Gastrocnemius medialis (tissue), 4 donors: Measurements from ENCODE around the gene DCN. TPM values are rescaled to one million over a fixed set of nuclear protein-coding genes. Genes with fewer than 3 reads are reported as not detected.

Source experiments
- ATAC-seq, 2 donors: fragments of 150-250 bp; one replicate each; pipeline ENCODE4 v1.9.1; 2016
- DNase-seq, 2 donors: peaks; one replicate each; pipeline ENCODE4 v3.0.0-alpha.2; 2019
- H3K27ac ChIP-seq, 4 donors: fragments of 200-600 bp; sonication (generic); 1 replicate in 1 of 4; 2 replicates in 3 of 4; pipeline ENCODE4 v1.5.1; 2016 to 2018; ENCODE audit warnings: mild to moderate bottlenecking in 2 of 4, moderate library complexity in 1 of 4
- H3K27me3 ChIP-seq, 3 donors: fragments of 200-600 bp; sonication (generic) in 2 of 3; 1 replicate in 1 of 3; 2 replicates in 2 of 3; pipeline versions ENCODE4 v1.5.1 to v1.6.0; 2016 to 2019; ENCODE audit warnings: mild to moderate bottlenecking in 1 of 3, moderate library complexity in 1 of 3
- H3K36me3 ChIP-seq, 2 donors: fragments of 200-600 bp; sonication (generic) in 1 of 2; one replicate each; pipeline ENCODE4 v1.5.1; 2017 to 2018
- H3K4me1 ChIP-seq, 2 donors: fragments of 200-600 bp; sonication (generic) in 1 of 2; one replicate each; pipeline ENCODE4 v1.5.1; 2016 to 2017; ENCODE audit warnings: mild to moderate bottlenecking in 2 of 2
- H3K4me3 ChIP-seq, 4 donors: fragments of 200-600 bp; sonication (generic) in 3 of 4; 1 replicate in 1 of 4; 2 replicates in 3 of 4; pipeline ENCODE4 v1.5.1; 2016 to 2019; ENCODE audit warnings: mild to moderate bottlenecking in 2 of 4
- H3K9me3 ChIP-seq, 3 donors: fragments of 200-600 bp; sonication (generic) in 2 of 3; 1 replicate in 1 of 3; 2 replicates in 2 of 3; pipeline ENCODE4 v1.5.1; 2016 to 2019
- POLR2A ChIP-seq, 2 donors: fragments of 450-650 bp; IDR thresholded peaks; one replicate each; pipeline ENCODE4 v1.6.1; 2017; ENCODE audit warnings: antibody characterized with exemption in 2 of 2, mild to moderate bottlenecking in 2 of 2, moderate library complexity in 2 of 2
- in situ Hi-C, 4 donors: fragments of 200-750 bp; cut with MboI; loops; one replicate each; pipeline versions ENCODE4 v1.15.0 to v1.8.0; 2017; ENCODE audit warnings: low sequenced_read_pairs in 4 of 4
- intact Hi-C: fragments of 100-400 bp; cut with DNase I; formaldehyde crosslinking; loops from one replicate; pipeline ENCODE4 v1.15.1; 2023; ENCODE audit warnings: low total_unique reads
- total RNA-seq, 4 donors: library from RNA; depleted of rRNA; stranded (reverse); fragments of >200 nt; gene quantifications; one replicate each; pipeline versions ENCODE4 v1.1.0 to v1.2.3, GENCODE V29; 2016
- TF ChIP-seq, protein P1 (sequence below), 5 experiments: fragments of 450-650 bp in 3 of 5; fragments of 200-600 bp in 2 of 5; sonication (generic) in 2 of 5; IDR thresholded peaks in 4 of 5; conservative IDR thresholded peaks in 1 of 5; 1 replicate in 4 of 5; 2 replicates in 1 of 5; pipeline ENCODE4 v1.5.1; 2016 to 2019; ENCODE audit warnings: antibody characterized with exemption in 5 of 5, mild to moderate bottlenecking in 3 of 5, moderate library complexity in 3 of 5

The DCN gene
- total RNA-seq, 4 donors from 2014 or later: 346 to 674 (median 611) TPM

DNA sequence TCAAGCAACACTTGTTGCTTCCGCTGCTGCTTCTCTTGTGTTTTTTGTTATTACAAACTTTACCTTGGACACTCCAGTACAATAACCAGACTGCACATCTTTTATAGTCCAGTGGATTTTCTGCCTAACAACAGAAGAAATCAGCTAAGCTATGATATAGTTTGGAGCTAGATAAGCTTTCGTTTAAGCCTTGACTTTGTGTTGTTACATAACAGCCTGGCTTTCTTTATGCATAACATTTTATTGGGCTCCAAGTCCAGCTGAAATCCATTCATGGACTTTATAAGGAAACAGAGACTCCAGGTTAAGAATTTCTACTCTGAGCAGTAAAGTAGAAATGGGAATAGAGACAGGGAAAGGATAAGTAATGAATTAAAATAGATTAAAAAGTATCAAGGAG, 3.5 kb upstream of the DCN start:
- no peaks in the 10 kb centered on the region for H3K36me3 ChIP-seq
- no peaks in the 10 kb centered on the region for H3K9me3 ChIP-seq
- TF ChIP-seq, protein P1, sequence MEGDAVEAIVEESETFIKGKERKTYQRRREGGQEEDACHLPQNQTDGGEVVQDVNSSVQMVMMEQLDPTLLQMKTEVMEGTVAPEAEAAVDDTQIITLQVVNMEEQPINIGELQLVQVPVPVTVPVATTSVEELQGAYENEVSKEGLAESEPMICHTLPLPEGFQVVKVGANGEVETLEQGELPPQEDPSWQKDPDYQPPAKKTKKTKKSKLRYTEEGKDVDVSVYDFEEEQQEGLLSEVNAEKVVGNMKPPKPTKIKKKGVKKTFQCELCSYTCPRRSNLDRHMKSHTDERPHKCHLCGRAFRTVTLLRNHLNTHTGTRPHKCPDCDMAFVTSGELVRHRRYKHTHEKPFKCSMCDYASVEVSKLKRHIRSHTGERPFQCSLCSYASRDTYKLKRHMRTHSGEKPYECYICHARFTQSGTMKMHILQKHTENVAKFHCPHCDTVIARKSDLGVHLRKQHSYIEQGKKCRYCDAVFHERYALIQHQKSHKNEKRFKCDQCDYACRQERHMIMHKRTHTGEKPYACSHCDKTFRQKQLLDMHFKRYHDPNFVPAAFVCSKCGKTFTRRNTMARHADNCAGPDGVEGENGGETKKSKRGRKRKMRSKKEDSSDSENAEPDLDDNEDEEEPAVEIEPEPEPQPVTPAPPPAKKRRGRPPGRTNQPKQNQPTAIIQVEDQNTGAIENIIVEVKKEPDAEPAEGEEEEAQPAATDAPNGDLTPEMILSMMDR (IDR thresholded peaks at IDR 0.05 in 4 of 5, conservative IDR thresholded peaks at IDR 0.05 in 1 of 5): no peak
- no peak for TF ChIP-seq POLR2A (IDR thresholded peaks at IDR 0.05)
- H3K27ac ChIP-seq: no peak overlapping the region
- no peak overlapping the region for H3K4me3 ChIP-seq
- DNase-seq: no peak
- ATAC-seq: no peak
- intact Hi-C loops (no loop called here), in situ Hi-C loops (loop anchor here in 2 of 4 donors (10.0 kb wide), 1 partner anchor 139 kb away; no protein-coding TSS in a partner anchor)
- no peaks in the 10 kb centered on the region for H3K27me3 ChIP-seq
- no peaks in the 10 kb centered on the region for H3K4me1 ChIP-seq

DNA sequence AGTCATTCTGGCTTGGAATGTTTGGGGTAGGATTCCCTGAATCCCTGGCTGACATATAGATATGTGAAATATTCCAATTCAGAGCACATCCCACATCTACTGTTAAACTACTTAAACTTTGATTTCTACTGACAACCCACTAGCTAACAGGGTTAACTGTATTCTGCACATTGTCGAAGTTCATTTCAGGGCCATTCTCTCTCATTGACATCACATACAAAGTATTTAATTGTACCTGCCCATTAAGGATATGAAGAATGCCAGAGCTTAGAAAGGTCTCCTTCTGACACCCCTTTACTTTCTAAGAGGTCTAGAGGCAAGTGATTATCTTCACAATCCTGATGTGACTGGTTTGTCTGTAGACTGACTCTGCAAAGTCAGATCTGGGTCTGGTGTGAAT, 2.8 kb upstream of the DCN start:
- no peak for TF ChIP-seq POLR2A (IDR thresholded peaks at IDR 0.05)
- TF ChIP-seq, protein P1 (IDR thresholded peaks at IDR 0.05 in 4 of 5, conservative IDR thresholded peaks at IDR 0.05 in 1 of 5): no peak
- H3K4me1 ChIP-seq: no peaks in the 10 kb centered on the region
- no peak overlapping the region for H3K27ac ChIP-seq
- DNase-seq: no peak
- in situ Hi-C loops (loop anchor here in 2 of 4 donors (10.0 kb wide), 1 partner anchor 139 kb away; no protein-coding TSS in a partner anchor), intact Hi-C loops (no loop called here)
- no peak for ATAC-seq
- H3K4me3 ChIP-seq: no peak overlapping the region
- H3K9me3 ChIP-seq: no peaks in the 10 kb centered on the region
- no peaks in the 10 kb centered on the region for H3K27me3 ChIP-seq
- H3K36me3 ChIP-seq: no peaks in the 10 kb centered on the region

DNA sequence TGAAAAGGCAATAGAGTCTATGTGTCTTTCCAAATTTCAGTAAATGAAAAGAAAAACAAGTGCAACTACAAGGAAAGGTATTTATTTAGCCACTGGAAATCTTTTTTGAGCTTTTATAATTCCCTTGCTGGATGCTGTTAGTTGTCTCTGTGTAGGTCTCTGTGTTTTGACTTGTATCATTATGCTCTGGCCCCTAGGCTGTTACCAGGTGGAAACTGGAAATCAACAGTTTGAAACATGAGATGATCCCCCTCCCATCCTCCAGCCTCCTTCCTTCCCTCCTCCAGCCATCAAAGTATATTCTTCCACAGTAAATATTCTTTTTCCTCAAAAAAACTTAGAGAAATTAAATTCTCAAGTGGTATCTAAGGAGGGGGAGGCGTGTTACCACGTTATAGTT, 934 bp upstream of the DCN start:
- ATAC-seq (no peak), DNase-seq (no peak)
- in situ Hi-C loops: loop anchor here in 2 of 4 donors (10.0 kb wide), 1 partner anchor 141 kb away; no protein-coding TSS in a partner anchor
- Histone ChIP-seq H3K4me3 (no peak overlapping the region), H3K27me3 (no peaks in the 10 kb centered on the region), H3K9me3 (no peaks in the 10 kb centered on the region), H3K4me1 (no peaks in the 10 kb centered on the region), H3K27ac (peak overlapping the region; percentile 29 to 69 (median 44)), H3K36me3 (no peaks in the 10 kb centered on the region)
- intact Hi-C loops: loop anchor here (5.0 kb wide), 1 partner anchor 34 kb away; no protein-coding TSS in a partner anchor
- TF ChIP-seq, protein P1 (IDR thresholded peaks at IDR 0.05 in 4 of 5, conservative IDR thresholded peaks at IDR 0.05 in 1 of 5): no peak
- TF ChIP-seq POLR2A (IDR thresholded peaks at IDR 0.05): no peak

DNA sequence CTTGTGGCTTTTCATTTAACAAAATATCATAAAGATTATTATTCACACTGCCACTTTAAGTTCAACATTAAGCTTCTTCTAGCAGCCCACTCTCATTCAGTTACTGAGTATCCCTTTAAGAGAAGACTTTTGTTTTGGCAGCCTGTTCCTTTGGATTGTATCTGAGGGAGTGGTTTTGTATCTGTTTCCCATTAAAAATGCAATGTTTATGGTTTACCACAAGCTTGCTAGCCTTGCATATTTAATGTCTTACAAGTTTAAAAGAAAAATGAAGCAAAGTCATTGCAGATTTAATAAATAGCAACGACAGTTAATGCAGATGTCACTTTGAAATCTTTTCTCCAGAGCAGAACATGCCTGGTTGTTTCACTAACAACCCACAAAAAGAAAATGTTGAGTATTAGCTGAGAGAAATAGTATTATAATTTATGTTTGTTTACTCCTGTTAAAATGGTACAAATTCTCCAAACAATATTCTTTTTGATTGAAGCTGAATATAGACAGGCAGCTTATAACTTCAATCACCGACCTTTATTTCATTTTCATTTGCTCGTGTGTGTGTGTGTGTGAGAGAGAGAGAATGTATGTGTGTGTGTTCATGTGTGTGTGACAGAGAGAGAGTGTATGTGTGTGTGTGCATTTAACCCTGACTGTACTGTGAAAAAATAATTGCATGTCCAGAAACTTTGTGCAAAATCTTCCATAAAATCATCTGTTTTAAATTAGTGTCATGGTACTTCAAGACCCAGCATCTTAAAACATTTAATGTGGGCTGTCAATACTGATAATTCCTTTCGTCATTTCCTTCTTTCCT, 1.8 kb downstream of the DCN start:
- in situ Hi-C loops: loop anchor here in 2 of 4 donors (10.0 kb wide), 1 partner anchor 144 kb away; no protein-coding TSS in a partner anchor

More for the DNA sequence above, 1.8 kb downstream of the DCN start:
- ATAC-seq: peak in 1 of 2 donors; percentile 62
- Histone ChIP-seq H3K36me3 (no peaks in the 10 kb centered on the region), H3K27me3 (no peaks in the 10 kb centered on the region), H3K9me3 (no peaks in the 10 kb centered on the region), H3K4me1 (no peaks in the 10 kb centered on the region), H3K27ac (peak overlapping the region; percentile 51 to 69 (median 59)), H3K4me3 (peak overlapping the region in 3 of 4 donors; percentile 30 to 44 (median 44))
- intact Hi-C loops: loop anchor here (5.0 kb wide), 1 partner anchor 37 kb away; no protein-coding TSS in a partner anchor
- TF ChIP-seq, protein P1 (IDR thresholded peaks at IDR 0.05 in 4 of 5, conservative IDR thresholded peaks at IDR 0.05 in 1 of 5): no peak
- no peak for TF ChIP-seq POLR2A (IDR thresholded peaks at IDR 0.05)
- DNase-seq: no peak
